SH-SY5Y (cell line): ENCODE data around the gene C14orf119.

Experiments used
- GATA2 ChIP-seq: IDR thresholded peaks from 2 replicates; pipeline ENCODE4 v1.6.1; 2011; ENCODE audit warnings: mild to moderate bottlenecking, low read depth, low read length
- GATA3 ChIP-seq: IDR thresholded peaks from 2 replicates; pipeline ENCODE4 v1.6.1; 2011; ENCODE audit warnings: low read depth, mild to moderate bottlenecking, low read length, moderate library complexity

GRCh38 chr14:23118506-23119362 lies 23.4 kb downstream of the C14orf119 start, which contains the start of gene CEBPE:
- TF ChIP-seq GATA2 (no peak), GATA3 (no peak)
